Upper lobe of left lung (tissue), 6 donors: Measurements from ENCODE around the gene SYNE3. TPM values are rescaled to one million over a fixed set of nuclear protein-coding genes. Genes with fewer than 3 reads are reported as not detected.

Experiments used
- ATAC-seq, 2 donors: fragments of 200-7000 bp; cut with Tn5 transposase; one replicate each; pipeline ENCODE4 v1.9.1; 2022; ENCODE audit warnings: mild to moderate bottlenecking in 2 of 2, moderate library complexity in 2 of 2; ENCODE audit not compliant: low FRiP score in 2 of 2
- DNase-seq, 2 donors: peaks; one replicate each; pipeline ENCODE4 v3.0.0-alpha.2; 2019 to 2020
- H3K27ac ChIP-seq, 4 donors: fragments of 200-600 bp; sonication (generic); one replicate each; pipeline ENCODE4 v1.5.1; 2016 to 2019
- H3K27me3 ChIP-seq, 4 donors: fragments of 200-600 bp; sonication (generic); one replicate each; pipeline ENCODE4 v1.5.1; 2017 to 2019
- H3K36me3 ChIP-seq, 4 donors: fragments of 200-600 bp; sonication (generic); one replicate each; pipeline ENCODE4 v1.5.1; 2016 to 2019
- H3K4me1 ChIP-seq, 4 donors: fragments of 200-600 bp; sonication (generic); one replicate each; pipeline ENCODE4 v1.5.1; 2018 to 2019
- H3K4me3 ChIP-seq, 4 donors: fragments of 200-600 bp; sonication (generic); one replicate each; pipeline ENCODE4 v1.5.1; 2017 to 2019; ENCODE audit warnings: mild to moderate bottlenecking in 2 of 4, moderate library complexity in 1 of 4
- H3K9me3 ChIP-seq, 4 donors: fragments of 200-600 bp; sonication (generic); one replicate each; pipeline ENCODE4 v1.5.1; 2018 to 2019
- EP300 ChIP-seq, 4 donors: sonication (generic); formaldehyde crosslinking; IDR thresholded peaks; one replicate each; pipeline ENCODE4 v1.5.1; 2017; ENCODE audit warnings: antibody characterized with exemption in 4 of 4, control low read depth in 2 of 4
- POLR2A ChIP-seq, 4 donors: fragments of 450-650 bp; IDR thresholded peaks; one replicate each; pipeline ENCODE4 v1.5.1; 2016 to 2017; ENCODE audit warnings: antibody characterized with exemption in 4 of 4, mild to moderate bottlenecking in 2 of 4
- POLR2AphosphoS5 ChIP-seq, 2 donors: sonication (generic); formaldehyde crosslinking; IDR thresholded peaks; one replicate each; pipeline ENCODE4 v1.5.1; 2017; ENCODE audit warnings: antibody characterized with exemption in 2 of 2
- WGBS, 2 donors: methylation state at CpG; one replicate each; pipeline ENCODE4 v1.1.5; 2017 to 2018; 5-methylcytosine and 5-hydroxymethylcytosine counted together
- total RNA-seq, 6 donors: library from RNA; depleted of rRNA in 4 of 6; stranded (reverse); fragments of >200 nt in 4 of 6; gene quantifications; one replicate each; pipeline versions ENCODE4 v1.1.0 to v1.2.1, GENCODE V29; 2016 to 2021
- TF ChIP-seq, protein P1 (sequence below), 6 experiments: fragments of 450-650 bp in 4 of 6; fragments of 200-600 bp in 2 of 6; sonication (generic) in 2 of 6; IDR thresholded peaks; one replicate each; pipeline ENCODE4 v1.5.1; 2016 to 2019; ENCODE audit warnings: antibody characterized with exemption in 6 of 6
- donor health status: DM: no; HTN: no; CAD: no; lungs with moderate emphysema.
- donor health status: DM: no; HTN: yes; CAD: no; lungs with severe emphysema.

SYNE3 gene
- total RNA-seq, 6 donors from 2014 or later = 15.6 to 38.8 (median 19.0) TPM

DNA sequence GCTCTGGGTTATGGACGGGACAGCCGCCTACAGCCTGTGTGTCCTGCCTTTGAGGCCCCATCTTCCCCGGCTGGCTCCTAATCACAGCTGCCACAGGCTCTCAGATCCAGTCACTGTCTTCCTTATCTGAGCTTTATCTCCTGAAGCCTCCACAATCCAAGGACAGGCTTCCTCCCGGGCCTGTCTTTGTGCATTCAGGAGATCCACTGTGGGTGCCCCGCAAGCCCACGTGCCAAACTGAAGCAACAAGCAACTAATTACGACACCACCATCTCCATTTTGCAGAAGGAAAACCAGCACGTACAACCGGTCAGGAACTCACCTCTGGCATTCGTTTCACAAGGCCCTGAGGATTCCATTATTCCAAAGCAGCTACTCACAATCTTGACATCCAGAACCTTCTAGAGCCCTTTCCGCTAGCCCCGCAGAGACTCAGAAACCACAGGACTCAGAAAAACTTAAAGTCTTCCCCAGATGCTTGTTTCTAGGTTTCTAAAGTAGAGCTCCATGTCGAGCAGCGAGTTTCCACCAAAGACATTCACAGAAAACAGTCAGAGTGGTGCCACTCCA, 14.0 kb downstream of the SYNE3 start:
- ATAC-seq (no peak), DNase-seq (no peak)
- Histone ChIP-seq H3K36me3 (peaks cover 0 to 8% (median 0%) of the 10 kb centered on the region in 4 donors), H3K9me3 (no peaks in the 10 kb centered on the region), H3K4me3 (no peak overlapping the region), H3K27ac (no peak overlapping the region), H3K4me1 (peaks cover 13 to 35% (median 25%) of the 10 kb centered on the region in 4 donors), H3K27me3 (no peaks in the 10 kb centered on the region)
- TF ChIP-seq, protein P1, sequence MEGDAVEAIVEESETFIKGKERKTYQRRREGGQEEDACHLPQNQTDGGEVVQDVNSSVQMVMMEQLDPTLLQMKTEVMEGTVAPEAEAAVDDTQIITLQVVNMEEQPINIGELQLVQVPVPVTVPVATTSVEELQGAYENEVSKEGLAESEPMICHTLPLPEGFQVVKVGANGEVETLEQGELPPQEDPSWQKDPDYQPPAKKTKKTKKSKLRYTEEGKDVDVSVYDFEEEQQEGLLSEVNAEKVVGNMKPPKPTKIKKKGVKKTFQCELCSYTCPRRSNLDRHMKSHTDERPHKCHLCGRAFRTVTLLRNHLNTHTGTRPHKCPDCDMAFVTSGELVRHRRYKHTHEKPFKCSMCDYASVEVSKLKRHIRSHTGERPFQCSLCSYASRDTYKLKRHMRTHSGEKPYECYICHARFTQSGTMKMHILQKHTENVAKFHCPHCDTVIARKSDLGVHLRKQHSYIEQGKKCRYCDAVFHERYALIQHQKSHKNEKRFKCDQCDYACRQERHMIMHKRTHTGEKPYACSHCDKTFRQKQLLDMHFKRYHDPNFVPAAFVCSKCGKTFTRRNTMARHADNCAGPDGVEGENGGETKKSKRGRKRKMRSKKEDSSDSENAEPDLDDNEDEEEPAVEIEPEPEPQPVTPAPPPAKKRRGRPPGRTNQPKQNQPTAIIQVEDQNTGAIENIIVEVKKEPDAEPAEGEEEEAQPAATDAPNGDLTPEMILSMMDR (IDR thresholded peaks at IDR 0.05) = no peak
- no peak for TF ChIP-seq POLR2A (IDR thresholded peaks at IDR 0.05)
- no peak for TF ChIP-seq POLR2AphosphoS5 (IDR thresholded peaks at IDR 0.05)
- TF ChIP-seq EP300 (IDR thresholded peaks at IDR 0.05) = no peak
- 80 to 92% methylated on average over 11 to 14 of the region's 14 CpGs for WGBS, 2 donors

DNA sequence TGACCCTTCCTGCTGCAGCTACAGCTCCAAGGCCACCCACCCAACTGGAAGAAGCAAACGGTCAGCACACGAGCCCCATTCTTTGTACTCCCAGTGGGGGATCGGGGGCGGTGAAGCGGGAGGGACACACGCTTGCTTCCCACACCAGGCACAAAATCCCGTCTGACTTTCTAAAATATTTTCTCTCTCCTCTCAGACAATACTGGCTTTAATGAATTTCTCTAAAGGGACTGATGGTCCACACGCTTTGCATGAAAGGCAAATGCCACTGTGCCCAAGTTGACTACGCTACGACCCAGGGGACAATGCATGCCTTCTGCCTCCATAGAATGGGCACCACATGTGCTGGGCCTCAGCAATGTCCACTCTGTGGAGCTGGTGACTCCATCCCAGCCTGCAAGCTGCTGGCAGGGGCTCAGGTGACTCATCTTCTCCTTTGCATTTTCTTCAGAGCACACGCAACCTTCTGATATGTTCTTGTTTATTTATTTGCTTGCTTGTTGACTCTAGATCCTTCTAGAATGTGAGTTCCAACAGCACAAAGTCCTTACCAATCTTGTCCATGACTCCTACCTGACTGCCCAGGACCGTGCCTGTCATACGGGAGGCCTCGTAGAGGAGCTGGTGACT, 15.6 kb downstream of the SYNE3 start:
- no peak overlapping the region for H3K27ac ChIP-seq
- ATAC-seq (peak in 1 of 2 donors; percentile 53), DNase-seq (no peak)
- TF ChIP-seq, protein P1 (IDR thresholded peaks at IDR 0.05) = no peak
- TF ChIP-seq EP300 (IDR thresholded peaks at IDR 0.05) (no peak), POLR2AphosphoS5 (IDR thresholded peaks at IDR 0.05) (no peak), POLR2A (IDR thresholded peaks at IDR 0.05) (no peak)
- H3K9me3 ChIP-seq = no peaks in the 10 kb centered on the region
- H3K27me3 ChIP-seq = no peaks in the 10 kb centered on the region
- peaks cover 0 to 8% (median 0%) of the 10 kb centered on the region in 4 donors for H3K36me3 ChIP-seq
- 86 to 91% methylated on average over 14 of the region's 14 CpGs for WGBS, 2 donors
- H3K4me3 ChIP-seq = no peak overlapping the region
- peaks cover 18 to 38% (median 31%) of the 10 kb centered on the region in 4 donors for H3K4me1 ChIP-seq

DNA sequence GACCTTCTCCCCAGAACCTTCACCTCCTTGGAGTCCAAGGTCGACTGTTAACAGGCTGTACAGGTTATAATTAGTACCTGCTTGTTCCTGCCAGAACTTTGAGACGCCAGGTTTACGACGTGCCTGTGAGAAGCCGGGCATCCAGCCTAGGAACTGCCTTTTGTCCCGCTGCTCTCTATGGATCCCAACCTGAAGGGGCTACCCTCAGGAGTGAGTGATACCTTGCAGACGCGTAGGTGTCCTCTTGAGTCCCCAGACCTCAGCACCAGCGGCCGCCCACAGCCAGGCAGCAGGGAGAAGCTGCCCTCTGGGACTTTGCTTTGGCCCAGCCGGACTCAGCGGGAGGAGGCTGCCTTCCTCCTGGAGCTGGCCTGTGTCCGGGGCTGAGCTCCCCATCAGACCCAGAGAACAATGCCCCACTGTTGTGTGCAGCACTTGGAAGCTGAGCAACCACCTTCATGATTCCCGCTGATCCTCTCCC, 16.2 kb downstream of the SYNE3 start:
- peak in 1 of 2 donors; percentile 66 for DNase-seq
- no peaks in the 10 kb centered on the region for H3K9me3 ChIP-seq
- ATAC-seq = no peak
- 86 to 87% methylated on average over 6 to 14 of the region's 14 CpGs for WGBS, 2 donors
- no peaks in the 10 kb centered on the region for H3K27me3 ChIP-seq
- peaks cover 0 to 8% (median 0%) of the 10 kb centered on the region in 4 donors for H3K36me3 ChIP-seq
- H3K4me3 ChIP-seq = no peak overlapping the region
- TF ChIP-seq, protein P1 (IDR thresholded peaks at IDR 0.05) = no peak
- TF ChIP-seq EP300 (IDR thresholded peaks at IDR 0.05) = no peak
- TF ChIP-seq POLR2AphosphoS5 (IDR thresholded peaks at IDR 0.05) = no peak
- TF ChIP-seq POLR2A (IDR thresholded peaks at IDR 0.05) = no peak
- H3K27ac ChIP-seq = no peak overlapping the region
- H3K4me1 ChIP-seq = peaks cover 24 to 44% (median 37%) of the 10 kb centered on the region in 4 donors

GRCh38 chr14:95499354-95499750, 17.1 kb downstream of the SYNE3 start:
- no peak for DNase-seq
- TF ChIP-seq, protein P1 (IDR thresholded peaks at IDR 0.05) = no peak
- TF ChIP-seq POLR2AphosphoS5 (IDR thresholded peaks at IDR 0.05) = no peak
- no peak for TF ChIP-seq POLR2A (IDR thresholded peaks at IDR 0.05)
- no peak for TF ChIP-seq EP300 (IDR thresholded peaks at IDR 0.05)
- no peaks in the 10 kb centered on the region for H3K27me3 ChIP-seq
- 22 to 29% methylated on average over 1 of the region's 1 CpG for WGBS, 2 donors
- H3K9me3 ChIP-seq = no peaks in the 10 kb centered on the region
- H3K4me1 ChIP-seq = peaks cover 28 to 47% (median 38%) of the 10 kb centered on the region in 4 donors
- no peak for ATAC-seq
- no peak overlapping the region for H3K27ac ChIP-seq
- H3K4me3 ChIP-seq = no peak overlapping the region
- peaks cover 0 to 8% (median 0%) of the 10 kb centered on the region in 4 donors for H3K36me3 ChIP-seq
